WTC11 (cell line): Measurements from ENCODE around the gene PDE8A.

ENCODE experiments used
- FOXP1 ChIP-seq: sonication (generic); formaldehyde crosslinking; IDR thresholded peaks from 2 replicates; pipeline ENCODE4 v1.8.0; 2022; ENCODE audit warnings: missing genetic modification reagents, mild to moderate bottlenecking, moderate library complexity, borderline replicate concordance
- MXD4 ChIP-seq: fragments of 250-450 bp; sonication (Bioruptor Pico); IDR thresholded peaks from 2 replicates; pipeline ENCODE4 v1.8.0; 2021; ENCODE audit warnings: mild to moderate bottlenecking, moderate library complexity, borderline replicate concordance
- TEAD1 ChIP-seq: sonication (generic); formaldehyde crosslinking; IDR thresholded peaks from 2 replicates; pipeline ENCODE4 v1.8.0; 2022; ENCODE audit warnings: mild to moderate bottlenecking, missing genetic modification reagents
- TF ChIP-seq, protein P1 (sequence below): fragments of 200-600 bp; IDR thresholded peaks from 2 replicates; pipeline ENCODE4 v1.8.0; 2022; ENCODE audit warnings: antibody characterized with exemption
- TF ChIP-seq, protein P2 (sequence below): sonication (generic); formaldehyde crosslinking; conservative IDR thresholded peaks from 2 replicates; pipeline ENCODE4 v1.8.1; 2022; ENCODE audit warnings: mild to moderate bottlenecking, missing genetic modification reagents
- TF ChIP-seq, protein P3 (sequence below): sonication (generic); formaldehyde crosslinking; IDR thresholded peaks from 2 replicates; pipeline ENCODE4 v1.8.1; 2022; ENCODE audit warnings: low read depth, mild to moderate bottlenecking, moderate library complexity, missing genetic modification reagents, borderline replicate concordance
- TF ChIP-seq, protein P4 (sequence below): sonication (generic); formaldehyde crosslinking; IDR thresholded peaks from 2 replicates; pipeline ENCODE4 v1.8.1; 2023; ENCODE audit warnings: mild to moderate bottlenecking, missing genetic modification reagents, moderate library complexity
- TF ChIP-seq, protein P5 (sequence below): sonication (generic); formaldehyde crosslinking; IDR thresholded peaks from 2 replicates; pipeline ENCODE4 v1.8.0; 2022; ENCODE audit warnings: mild to moderate bottlenecking, missing genetic modification reagents

DNA sequence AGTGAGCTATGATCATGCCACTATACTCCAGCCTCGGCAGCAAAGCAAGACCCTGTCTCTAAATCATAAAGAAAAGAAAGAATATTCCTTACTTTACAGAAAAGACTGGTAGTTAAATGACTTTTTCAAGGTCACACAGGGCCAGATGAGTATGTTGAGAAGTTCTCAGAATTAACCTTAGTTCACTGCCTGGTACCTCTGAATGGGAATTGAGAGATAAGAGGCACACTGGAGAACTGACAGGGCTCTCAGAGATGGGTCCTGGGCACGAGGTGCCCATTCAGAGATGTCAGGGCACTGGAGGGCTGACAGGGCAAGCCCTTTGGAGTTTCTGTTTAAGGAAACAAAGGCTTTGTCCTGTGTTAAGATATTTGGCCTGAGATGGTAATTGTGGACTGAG, 157.7 kb downstream of the PDE8A start:
- TF ChIP-seq, protein P1, sequence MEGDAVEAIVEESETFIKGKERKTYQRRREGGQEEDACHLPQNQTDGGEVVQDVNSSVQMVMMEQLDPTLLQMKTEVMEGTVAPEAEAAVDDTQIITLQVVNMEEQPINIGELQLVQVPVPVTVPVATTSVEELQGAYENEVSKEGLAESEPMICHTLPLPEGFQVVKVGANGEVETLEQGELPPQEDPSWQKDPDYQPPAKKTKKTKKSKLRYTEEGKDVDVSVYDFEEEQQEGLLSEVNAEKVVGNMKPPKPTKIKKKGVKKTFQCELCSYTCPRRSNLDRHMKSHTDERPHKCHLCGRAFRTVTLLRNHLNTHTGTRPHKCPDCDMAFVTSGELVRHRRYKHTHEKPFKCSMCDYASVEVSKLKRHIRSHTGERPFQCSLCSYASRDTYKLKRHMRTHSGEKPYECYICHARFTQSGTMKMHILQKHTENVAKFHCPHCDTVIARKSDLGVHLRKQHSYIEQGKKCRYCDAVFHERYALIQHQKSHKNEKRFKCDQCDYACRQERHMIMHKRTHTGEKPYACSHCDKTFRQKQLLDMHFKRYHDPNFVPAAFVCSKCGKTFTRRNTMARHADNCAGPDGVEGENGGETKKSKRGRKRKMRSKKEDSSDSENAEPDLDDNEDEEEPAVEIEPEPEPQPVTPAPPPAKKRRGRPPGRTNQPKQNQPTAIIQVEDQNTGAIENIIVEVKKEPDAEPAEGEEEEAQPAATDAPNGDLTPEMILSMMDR = no peak
- TF ChIP-seq TEAD1 (CRISPR knock-in tag) = no peak
- TF ChIP-seq, protein P2, sequence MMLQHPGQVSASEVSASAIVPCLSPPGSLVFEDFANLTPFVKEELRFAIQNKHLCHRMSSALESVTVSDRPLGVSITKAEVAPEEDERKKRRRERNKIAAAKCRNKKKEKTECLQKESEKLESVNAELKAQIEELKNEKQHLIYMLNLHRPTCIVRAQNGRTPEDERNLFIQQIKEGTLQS (CRISPR knock-in tag) = no peak
- no peak for TF ChIP-seq FOXP1 (CRISPR knock-in tag)
- TF ChIP-seq, protein P3, sequence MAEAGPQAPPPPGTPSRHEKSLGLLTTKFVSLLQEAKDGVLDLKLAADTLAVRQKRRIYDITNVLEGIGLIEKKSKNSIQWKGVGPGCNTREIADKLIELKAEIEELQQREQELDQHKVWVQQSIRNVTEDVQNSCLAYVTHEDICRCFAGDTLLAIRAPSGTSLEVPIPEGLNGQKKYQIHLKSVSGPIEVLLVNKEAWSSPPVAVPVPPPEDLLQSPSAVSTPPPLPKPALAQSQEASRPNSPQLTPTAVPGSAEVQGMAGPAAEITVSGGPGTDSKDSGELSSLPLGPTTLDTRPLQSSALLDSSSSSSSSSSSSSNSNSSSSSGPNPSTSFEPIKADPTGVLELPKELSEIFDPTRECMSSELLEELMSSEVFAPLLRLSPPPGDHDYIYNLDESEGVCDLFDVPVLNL = no peak
- TF ChIP-seq, protein P4, sequence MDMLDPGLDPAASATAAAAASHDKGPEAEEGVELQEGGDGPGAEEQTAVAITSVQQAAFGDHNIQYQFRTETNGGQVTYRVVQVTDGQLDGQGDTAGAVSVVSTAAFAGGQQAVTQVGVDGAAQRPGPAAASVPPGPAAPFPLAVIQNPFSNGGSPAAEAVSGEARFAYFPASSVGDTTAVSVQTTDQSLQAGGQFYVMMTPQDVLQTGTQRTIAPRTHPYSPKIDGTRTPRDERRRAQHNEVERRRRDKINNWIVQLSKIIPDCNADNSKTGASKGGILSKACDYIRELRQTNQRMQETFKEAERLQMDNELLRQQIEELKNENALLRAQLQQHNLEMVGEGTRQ (CRISPR knock-in tag) = no peak
- no peak for TF ChIP-seq MXD4
- TF ChIP-seq, protein P5, sequence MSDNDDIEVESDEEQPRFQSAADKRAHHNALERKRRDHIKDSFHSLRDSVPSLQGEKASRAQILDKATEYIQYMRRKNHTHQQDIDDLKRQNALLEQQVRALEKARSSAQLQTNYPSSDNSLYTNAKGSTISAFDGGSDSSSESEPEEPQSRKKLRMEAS (CRISPR knock-in tag) = no peak
